ENCODE measurements around the gene TMEM132A.

TMEM132A gene

GRCh38 chr11:60930394-60930793 is 6.1 kb downstream of the TMEM132A start:
- Histone ChIP-seq H3K4me3 (ENCODE audit: low read depth, low read length) (no peak overlapping the region), H3K4me2 (ENCODE audit: low read length) (no peak overlapping the region), H3K4ac (ENCODE audit: low read depth, low read length) (no peak overlapping the region), H3K79me1 (ENCODE audit: low read length) (no peaks in the 10 kb centered on the region), H3K14ac (ENCODE audit: low read length) (no peak overlapping the region), H3K4me1 (ENCODE audit: control insufficient read depth in 1 of 2, insufficient read depth in 2 of 2, low read length in 2 of 2) (peaks cover 3 to 8% of the 10 kb centered on the region in 2 experiments), H2AK5ac (ENCODE audit: low read length) (no peak overlapping the region), H2AFZ (ENCODE audit: insufficient read depth, low read length, poor library complexity) (no peak overlapping the region), H2BK12ac (ENCODE audit: low read length) (no peak overlapping the region), H3K23ac (ENCODE audit: low read length) (no peak overlapping the region), H4K12ac (ENCODE audit: low read depth, low read length) (no peak overlapping the region), H4K8ac (ENCODE audit: low read depth, low read length) (no peak overlapping the region), H2BK120ac (ENCODE audit: insufficient read depth, low read length, poor library complexity) (no peak overlapping the region), H3K18ac (ENCODE audit: low read length) (no peak overlapping the region), H4K91ac (ENCODE audit: low read depth, low read length) (no peak overlapping the region), H3K9me3 (ENCODE audit: insufficient read depth, low read depth, low read length) (no peaks in the 10 kb centered on the region), H3K9ac (ENCODE audit: low read length) (no peak overlapping the region), H3K27ac (ENCODE audit: low read depth, low read length) (no peak overlapping the region), H3K27me3 (ENCODE audit: insufficient read depth, low read length) (no peaks in the 10 kb centered on the region), H3K79me2 (ENCODE audit: control insufficient read depth, insufficient read depth, low read length, poor library complexity) (peaks cover 2% of the 10 kb centered on the region), H3K36me3 (ENCODE audit: control insufficient read depth in 1 of 2, insufficient read depth in 2 of 2, low read length in 2 of 2) (peaks cover 79 to 82% of the 10 kb centered on the region in 2 experiments), H2BK5ac (ENCODE audit: low read depth, low read length, poor library complexity) (no peak overlapping the region)
- WGBS (ENCODE audit: extremely low coverage, insufficient coverage, insufficient read length), result no CpG with 5 or more reads among the region's 4 CpGs
- DNase-seq, result no peak

DNA sequence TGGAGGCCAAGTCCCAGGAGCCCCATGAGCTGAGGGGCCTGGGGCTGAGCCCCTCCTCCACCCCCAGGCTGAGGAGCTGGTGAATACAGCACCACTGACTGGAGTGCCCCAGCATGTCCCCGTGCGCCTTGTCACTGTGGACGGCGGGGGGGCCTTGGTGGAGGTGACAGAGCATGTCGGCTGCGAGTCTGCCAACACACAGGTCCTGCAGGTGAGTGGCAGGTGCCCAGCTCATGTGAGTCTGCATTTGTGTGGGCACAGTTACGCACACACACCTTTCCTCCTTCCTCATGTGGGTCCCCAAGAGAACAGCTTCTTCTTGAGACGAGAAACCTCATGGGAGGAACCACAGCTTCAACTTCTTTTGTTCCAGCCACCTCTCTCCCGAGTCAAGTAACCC is 7.7 kb downstream of the TMEM132A start:
- peak overlapping the region; percentile 14 for H3K4me3 ChIP-seq (ENCODE audit: low read depth, low read length)
- H3K18ac ChIP-seq (ENCODE audit: low read length), result no peak overlapping the region
- no CpG with 5 or more reads among the region's 9 CpGs for WGBS (ENCODE audit: extremely low coverage, insufficient coverage, insufficient read length)
- H3K36me3 ChIP-seq (ENCODE audit: control insufficient read depth in 1 of 2, insufficient read depth in 2 of 2, low read length in 2 of 2), result peaks cover 87 to 92% of the 10 kb centered on the region in 2 experiments
- no peak overlapping the region for H4K12ac ChIP-seq (ENCODE audit: low read depth, low read length)
- no peaks in the 10 kb centered on the region for H3K79me1 ChIP-seq (ENCODE audit: low read length)
- no peak overlapping the region for H3K27ac ChIP-seq (ENCODE audit: low read depth, low read length)
- no peak overlapping the region for H3K23ac ChIP-seq (ENCODE audit: low read length)
- H2BK5ac ChIP-seq (ENCODE audit: low read depth, low read length, poor library complexity), result no peak overlapping the region
- H3K79me2 ChIP-seq (ENCODE audit: control insufficient read depth, insufficient read depth, low read length, poor library complexity), result no peaks in the 10 kb centered on the region
- H3K9ac ChIP-seq (ENCODE audit: low read length), result no peak overlapping the region
- H3K4ac ChIP-seq (ENCODE audit: low read depth, low read length), result no peak overlapping the region
- H2AFZ ChIP-seq (ENCODE audit: insufficient read depth, low read length, poor library complexity), result no peak overlapping the region
- H4K8ac ChIP-seq (ENCODE audit: low read depth, low read length), result no peak overlapping the region
- H3K14ac ChIP-seq (ENCODE audit: low read length), result no peak overlapping the region
- no peaks in the 10 kb centered on the region for H3K27me3 ChIP-seq (ENCODE audit: insufficient read depth, low read length)
- H2BK12ac ChIP-seq (ENCODE audit: low read length), result no peak overlapping the region
- no peaks in the 10 kb centered on the region for H3K9me3 ChIP-seq (ENCODE audit: insufficient read depth, low read depth, low read length)
- H2BK120ac ChIP-seq (ENCODE audit: insufficient read depth, low read length, poor library complexity), result no peak overlapping the region
- DNase-seq, result no peak
- H3K4me2 ChIP-seq (ENCODE audit: low read length), result no peak overlapping the region
- H2AK5ac ChIP-seq (ENCODE audit: low read length), result no peak overlapping the region
- H4K91ac ChIP-seq (ENCODE audit: low read depth, low read length), result no peak overlapping the region
- H3K4me1 ChIP-seq (ENCODE audit: control insufficient read depth in 1 of 2, insufficient read depth in 2 of 2, low read length in 2 of 2), result peaks cover 0 to 2% of the 10 kb centered on the region in 2 experiments

- Histone ChIP-seq H3K9me3 (ENCODE audit: insufficient read depth, low read depth, low read length) (no peaks in the 10 kb centered on the region), H4K91ac (ENCODE audit: low read depth, low read length) (no peak overlapping the region), H2AK5ac (ENCODE audit: low read length) (no peak overlapping the region), H4K8ac (ENCODE audit: low read depth, low read length) (no peak overlapping the region), H3K9ac (ENCODE audit: low read length) (no peak overlapping the region), H3K4ac (ENCODE audit: low read depth, low read length) (no peak overlapping the region), H3K36me3 (ENCODE audit: control insufficient read depth in 1 of 2, insufficient read depth in 2 of 2, low read length in 2 of 2) (peaks cover 82 to 88% of the 10 kb centered on the region in 2 experiments), H2BK120ac (ENCODE audit: insufficient read depth, low read length, poor library complexity) (no peak overlapping the region), H4K12ac (ENCODE audit: low read depth, low read length) (no peak overlapping the region), H3K23ac (ENCODE audit: low read length) (no peak overlapping the region), H2AFZ (ENCODE audit: insufficient read depth, low read length, poor library complexity) (no peak overlapping the region), H3K27ac (ENCODE audit: low read depth, low read length) (no peak overlapping the region), H3K4me1 (ENCODE audit: control insufficient read depth in 1 of 2, insufficient read depth in 2 of 2, low read length in 2 of 2) (peaks cover 0 to 2% of the 10 kb centered on the region in 2 experiments), H3K18ac (ENCODE audit: low read length) (no peak overlapping the region), H3K4me3 (ENCODE audit: low read depth, low read length) (no peak overlapping the region), H2BK12ac (ENCODE audit: low read length) (no peak overlapping the region), H3K4me2 (ENCODE audit: low read length) (no peak overlapping the region), H3K79me1 (ENCODE audit: low read length) (no peaks in the 10 kb centered on the region), H2BK5ac (ENCODE audit: low read depth, low read length, poor library complexity) (no peak overlapping the region), H3K27me3 (ENCODE audit: insufficient read depth, low read length) (no peaks in the 10 kb centered on the region), H3K79me2 (ENCODE audit: control insufficient read depth, insufficient read depth, low read length, poor library complexity) (no peaks in the 10 kb centered on the region), H3K14ac (ENCODE audit: low read length) (no peak overlapping the region)
- no CpG with 5 or more reads among the region's 5 CpGs for WGBS (ENCODE audit: extremely low coverage, insufficient coverage, insufficient read length)
- no peak for DNase-seq
These were observed 8.5 kb downstream of the TMEM132A start for GRCh38 chr11:60932605-60933356.

DNA sequence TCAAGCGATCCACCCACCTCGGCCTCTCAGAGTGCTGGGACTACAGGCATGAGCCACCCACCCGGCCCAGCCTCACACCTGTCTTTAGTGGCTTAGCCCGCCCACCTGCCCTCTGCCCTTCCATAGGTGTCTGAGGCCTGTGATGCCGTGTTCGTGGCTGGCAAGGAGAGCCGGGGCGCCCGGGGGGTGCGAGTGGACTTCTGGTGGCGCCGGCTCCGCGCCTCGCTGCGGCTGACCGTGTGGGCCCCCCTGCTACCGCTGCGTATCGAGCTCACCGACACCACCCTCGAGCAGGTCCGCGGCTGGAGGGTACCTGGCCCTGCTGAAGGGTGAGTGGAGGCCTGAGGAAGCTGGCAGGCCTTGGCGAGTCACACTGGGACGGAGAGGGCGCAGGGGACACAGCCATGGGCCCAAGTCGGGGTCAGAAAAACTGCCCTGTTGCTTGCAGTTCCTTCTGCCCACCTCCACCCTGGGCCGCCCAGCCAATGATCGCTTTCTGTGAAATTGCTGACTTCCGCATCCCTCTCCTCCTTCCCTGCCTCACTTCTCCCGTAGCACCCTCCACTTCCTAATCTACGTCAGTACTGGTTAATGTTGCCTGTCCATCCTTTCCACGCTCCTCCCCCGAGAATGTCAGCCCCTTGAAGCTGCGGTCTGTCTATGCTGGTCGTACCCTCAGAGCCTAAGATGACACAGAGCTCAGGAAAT is 9.3 kb downstream of the TMEM132A start:
- Histone ChIP-seq H2AK5ac (ENCODE audit: low read length) (no peak overlapping the region), H3K4me1 (ENCODE audit: control insufficient read depth in 1 of 2, insufficient read depth in 2 of 2, low read length in 2 of 2) (peaks cover 0 to 2% of the 10 kb centered on the region in 2 experiments), H4K12ac (ENCODE audit: low read depth, low read length) (no peak overlapping the region), H2BK12ac (ENCODE audit: low read length) (no peak overlapping the region), H2BK120ac (ENCODE audit: insufficient read depth, low read length, poor library complexity) (no peak overlapping the region), H3K79me1 (ENCODE audit: low read length) (no peaks in the 10 kb centered on the region), H3K4ac (ENCODE audit: low read depth, low read length) (no peak overlapping the region), H3K18ac (ENCODE audit: low read length) (no peak overlapping the region), H3K36me3 (ENCODE audit: control insufficient read depth in 1 of 2, insufficient read depth in 2 of 2, low read length in 2 of 2) (peaks cover 77 to 82% of the 10 kb centered on the region in 2 experiments), H3K9me3 (ENCODE audit: insufficient read depth, low read depth, low read length) (no peaks in the 10 kb centered on the region), H4K8ac (ENCODE audit: low read depth, low read length) (no peak overlapping the region), H3K27ac (ENCODE audit: low read depth, low read length) (no peak overlapping the region), H3K4me2 (ENCODE audit: low read length) (no peak overlapping the region), H3K23ac (ENCODE audit: low read length) (no peak overlapping the region), H2AFZ (ENCODE audit: insufficient read depth, low read length, poor library complexity) (no peak overlapping the region), H3K79me2 (ENCODE audit: control insufficient read depth, insufficient read depth, low read length, poor library complexity) (no peaks in the 10 kb centered on the region), H2BK5ac (ENCODE audit: low read depth, low read length, poor library complexity) (no peak overlapping the region), H4K91ac (ENCODE audit: low read depth, low read length) (no peak overlapping the region), H3K9ac (ENCODE audit: low read length) (no peak overlapping the region), H3K14ac (ENCODE audit: low read length) (no peak overlapping the region), H3K4me3 (ENCODE audit: low read depth, low read length) (peak overlapping the region; percentile 35), H3K27me3 (ENCODE audit: insufficient read depth, low read length) (no peaks in the 10 kb centered on the region)
- no CpG with 5 or more reads among the region's 37 CpGs for WGBS (ENCODE audit: extremely low coverage, insufficient coverage, insufficient read length)
- DNase-seq, result no peak

Data from trophoblast cell (in vitro differentiated cells and primary cell).